SK-N-MC (cell line): Measurements from ENCODE around the gene RASSF8.

Experiments used
- EZH2 ChIP-seq: fragments of 200-600 bp; sonication (generic); IDR thresholded peaks from one replicate; pipeline ENCODE4 v1.6.1; 2017; ENCODE audit warnings: antibody characterized with exemption
- POLR2AphosphoS5 ChIP-seq: IDR thresholded peaks from 2 replicates; pipeline ENCODE4 v1.6.1; 2012; ENCODE audit warnings: mild to moderate bottlenecking, low read depth, low read length, borderline replicate concordance

DNA sequence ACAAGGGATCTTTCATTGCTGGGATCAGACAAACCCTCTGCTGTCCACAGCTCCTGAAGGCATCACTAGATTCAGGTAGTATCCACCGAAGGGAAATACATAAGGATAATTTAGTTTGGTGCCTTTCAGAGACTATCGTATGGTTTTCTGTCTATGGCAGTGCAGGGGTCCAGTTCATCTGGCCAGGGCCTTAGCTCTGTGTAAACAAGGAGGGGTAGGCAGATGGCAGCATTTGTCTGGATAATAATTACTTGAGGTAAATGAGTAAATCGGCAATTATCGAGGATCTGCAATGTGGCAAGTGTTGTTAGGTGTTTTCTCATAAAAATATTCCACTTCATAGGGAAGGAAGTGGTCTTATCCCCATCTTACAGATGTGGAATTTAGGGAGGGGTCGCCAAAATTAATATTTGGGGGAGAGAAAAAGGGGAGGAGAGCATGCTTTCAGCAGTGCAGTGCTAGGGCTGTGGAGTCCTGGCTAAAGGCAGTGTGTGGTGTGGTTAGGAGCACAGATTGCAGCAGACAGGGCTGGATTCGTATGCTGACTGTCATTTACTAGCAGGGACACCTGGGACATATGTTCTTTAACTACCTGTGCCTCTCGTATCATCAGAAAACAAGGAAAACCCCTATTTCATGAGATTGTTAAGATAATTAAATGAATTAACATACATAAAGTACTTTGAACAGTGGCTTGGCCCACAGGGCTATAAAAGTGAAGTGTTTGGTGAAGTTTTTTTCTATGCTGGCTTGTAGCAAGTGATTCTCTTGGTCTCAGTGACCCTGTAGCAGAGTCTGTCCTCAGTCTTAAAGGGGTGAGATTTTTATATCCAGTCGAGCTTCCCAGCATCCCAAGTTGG is 27.1 kb downstream of the RASSF8 start:
- TF ChIP-seq EZH2 (no peak), POLR2AphosphoS5 (no peak)
